HUDEP-2 (cell line): Measurements from ENCODE around the gene SCN8A.

Source experiments
- DNase-seq, 76 experiments: peaks; one replicate each; lab custom pipeline; 2025; ENCODE audit not compliant: unreplicated experiment in 76 of 76; lab: John Stamatoyannopoulos, UW

Gene SCN8A

GRCh38 chr12:51702587-51702986, 111.6 kb downstream of the SCN8A start:
- DNase-seq = no peak

DNA sequence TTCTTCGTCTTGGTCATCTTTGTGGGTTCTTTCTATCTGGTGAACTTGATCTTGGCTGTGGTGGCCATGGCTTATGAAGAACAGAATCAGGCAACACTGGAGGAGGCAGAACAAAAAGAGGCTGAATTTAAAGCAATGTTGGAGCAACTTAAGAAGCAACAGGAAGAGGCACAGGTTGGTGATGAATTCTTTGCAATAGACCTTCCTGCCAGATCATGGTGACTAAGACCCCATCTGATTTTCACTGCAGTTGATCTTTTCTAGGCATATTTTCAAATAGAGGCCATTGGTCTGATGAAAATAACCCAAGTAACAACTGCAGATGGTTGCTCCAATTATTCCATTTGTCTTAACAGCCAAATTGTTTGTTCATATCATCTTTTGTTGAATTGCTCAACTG, 114.4 kb downstream of the SCN8A start:
- DNase-seq = no peak

DNA sequence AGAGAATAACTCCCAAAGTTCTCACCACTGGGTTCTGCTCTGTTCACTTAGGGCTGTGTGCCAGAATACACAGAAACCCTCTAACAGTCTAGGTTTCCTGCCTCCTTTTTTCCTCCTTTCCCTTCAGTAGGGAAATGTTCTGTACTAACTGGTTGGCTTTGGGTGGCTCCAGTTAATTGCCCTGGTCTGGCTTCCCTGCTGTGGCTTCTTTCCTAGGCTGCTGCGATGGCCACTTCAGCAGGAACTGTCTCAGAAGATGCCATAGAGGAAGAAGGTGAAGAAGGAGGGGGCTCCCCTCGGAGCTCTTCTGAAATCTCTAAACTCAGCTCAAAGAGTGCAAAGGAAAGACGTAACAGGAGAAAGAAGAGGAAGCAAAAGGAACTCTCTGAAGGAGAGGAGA, 115.2 kb downstream of the SCN8A start:
- no peak for DNase-seq

DNA sequence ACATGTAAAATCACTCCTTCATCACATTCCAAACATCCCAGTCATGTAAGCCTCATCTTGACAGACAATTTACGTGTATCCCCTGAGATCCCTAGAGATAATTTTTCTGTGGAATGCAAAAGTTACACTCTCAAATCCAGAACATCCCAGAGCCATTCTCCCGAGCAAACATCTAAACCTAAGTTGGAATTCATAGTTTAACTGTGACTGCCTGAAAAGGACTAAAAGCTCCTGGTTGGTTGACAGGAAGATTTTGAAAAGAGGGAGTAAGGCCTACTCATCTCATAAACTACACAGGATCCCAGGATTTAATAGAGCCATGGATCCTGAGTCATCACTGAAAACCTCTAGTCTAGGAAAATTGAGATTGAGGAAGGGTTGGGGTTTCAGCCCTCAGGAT, 123.6 kb downstream of the SCN8A start:
- no peak for DNase-seq

- DNase-seq = peak in 1 of 76 experiments; percentile 2
Measured at GRCh38 chr12:51717326-51717925, 126.4 kb downstream of the SCN8A start.

GRCh38 chr12:51721282-51721940, 130.4 kb downstream of the SCN8A start:
- no peak for DNase-seq

- no peak for DNase-seq
Measured at GRCh38 chr12:51722431-51722830, 131.4 kb downstream of the SCN8A start.

GRCh38 chr12:51726161-51726560, 135.1 kb downstream of the SCN8A start:
- DNase-seq = no peak

GRCh38 chr12:51726931-51727330, 135.9 kb downstream of the SCN8A start:
- no peak for DNase-seq

- no peak for DNase-seq
Measured at GRCh38 chr12:51729331-51729730, 138.3 kb downstream of the SCN8A start.

DNA sequence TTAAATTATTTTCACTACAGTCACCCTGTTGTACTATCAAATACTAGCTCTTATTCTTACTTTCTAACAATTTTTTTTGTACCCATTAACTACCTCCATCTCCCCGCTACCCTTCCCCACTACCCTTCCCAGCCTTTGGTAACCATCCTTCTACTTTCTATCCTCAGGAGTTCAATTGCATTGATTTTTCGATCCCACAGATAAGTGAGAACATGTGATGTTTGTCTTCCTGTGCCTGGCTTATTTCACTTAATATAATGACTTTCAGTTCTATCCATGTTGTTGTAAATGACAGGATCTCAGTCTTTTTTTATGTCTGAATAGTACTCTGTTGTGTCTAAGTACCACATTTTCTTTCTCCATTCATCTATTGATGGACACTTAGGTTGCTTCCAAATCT, 139.7 kb downstream of the SCN8A start:
- DNase-seq = no peak

- DNase-seq = no peak
Measured at GRCh38 chr12:51740536-51740935, 149.5 kb downstream of the SCN8A start.

GRCh38 chr12:51744235-51744634, 153.2 kb downstream of the SCN8A start:
- no peak for DNase-seq

GRCh38 chr12:51744957-51745356, 153.9 kb downstream of the SCN8A start:
- DNase-seq = no peak

DNA sequence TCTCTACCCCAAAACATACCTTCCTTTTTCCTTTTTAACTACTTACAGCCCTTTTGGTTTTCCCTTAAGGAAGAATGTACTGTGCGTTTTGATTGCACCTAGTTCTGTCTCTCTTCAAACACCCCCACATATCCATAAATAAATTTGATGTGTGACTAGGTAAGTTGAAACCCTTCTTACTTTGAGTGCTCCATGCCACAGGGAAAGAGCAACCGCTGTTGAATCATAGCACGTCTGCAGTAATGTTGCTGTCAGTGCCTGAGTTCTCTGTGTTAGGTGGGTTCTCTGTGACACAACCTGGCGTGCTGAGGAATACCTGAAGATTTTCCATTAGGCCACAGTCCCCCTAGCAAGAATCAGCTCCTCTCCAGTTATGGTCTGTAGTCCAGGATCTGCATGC, 155.4 kb downstream of the SCN8A start:
- no peak for DNase-seq

DNA sequence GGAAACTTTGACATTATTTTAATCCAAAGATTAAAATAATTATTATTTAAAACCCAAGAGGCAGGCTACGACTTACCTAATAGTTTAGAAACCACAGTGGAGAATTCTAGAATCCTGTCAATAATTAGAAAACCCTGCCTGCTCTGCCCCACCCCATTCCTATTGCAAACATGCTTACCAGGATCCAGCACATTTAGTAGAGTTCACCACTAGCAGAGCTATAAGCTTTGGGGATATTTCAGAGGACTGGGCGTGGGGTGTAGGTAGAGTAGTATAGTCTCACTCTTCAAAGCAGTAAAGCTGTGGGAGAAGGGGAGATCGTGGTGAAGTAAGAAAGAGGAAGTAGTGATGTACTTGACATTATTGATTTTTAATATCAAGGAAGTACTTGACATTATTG, 157.2 kb downstream of the SCN8A start:
- no peak for DNase-seq

DNA sequence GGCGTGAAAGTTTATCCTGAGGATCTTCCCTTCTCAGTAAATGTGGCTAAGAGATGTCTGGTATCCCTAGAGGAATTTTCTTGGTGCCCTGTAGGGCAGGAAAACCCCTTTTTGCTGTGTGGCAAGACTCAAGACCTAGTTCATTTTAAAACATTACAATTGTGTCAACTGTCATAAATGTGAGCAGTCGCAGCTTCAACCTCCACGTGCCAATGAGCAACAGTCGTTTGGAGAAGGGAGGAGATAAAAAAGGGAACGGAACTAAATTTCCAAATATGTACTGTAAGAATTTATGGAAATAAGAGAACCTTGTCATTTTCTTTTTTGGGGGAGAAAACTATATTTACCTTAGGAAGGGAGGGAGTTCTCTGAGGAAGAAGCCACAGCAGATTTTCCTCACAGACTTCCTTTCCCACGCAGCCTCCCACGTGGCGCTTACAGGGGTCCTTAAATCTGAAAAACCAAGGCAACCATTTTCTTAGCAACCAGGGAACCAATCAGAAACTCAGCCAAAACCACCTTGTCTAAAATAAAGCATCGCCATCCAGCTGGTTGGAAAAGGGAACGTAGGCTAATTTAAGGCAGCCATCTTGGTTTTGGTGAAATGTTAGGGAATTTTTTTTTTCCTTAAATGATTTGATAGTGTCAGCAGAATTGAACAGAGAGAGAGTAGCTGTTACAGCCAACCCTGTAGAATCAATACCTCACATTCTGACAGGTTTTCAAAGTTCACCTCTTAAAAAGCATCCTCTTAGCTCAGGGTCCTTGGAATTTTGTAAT, 158.4 kb downstream of the SCN8A start:
- no peak for DNase-seq

GRCh38 chr12:51749986-51750317, 158.9 kb downstream of the SCN8A start:
- no peak for DNase-seq

GRCh38 chr12:51751661-51752060, 160.6 kb downstream of the SCN8A start:
- DNase-seq = no peak

DNA sequence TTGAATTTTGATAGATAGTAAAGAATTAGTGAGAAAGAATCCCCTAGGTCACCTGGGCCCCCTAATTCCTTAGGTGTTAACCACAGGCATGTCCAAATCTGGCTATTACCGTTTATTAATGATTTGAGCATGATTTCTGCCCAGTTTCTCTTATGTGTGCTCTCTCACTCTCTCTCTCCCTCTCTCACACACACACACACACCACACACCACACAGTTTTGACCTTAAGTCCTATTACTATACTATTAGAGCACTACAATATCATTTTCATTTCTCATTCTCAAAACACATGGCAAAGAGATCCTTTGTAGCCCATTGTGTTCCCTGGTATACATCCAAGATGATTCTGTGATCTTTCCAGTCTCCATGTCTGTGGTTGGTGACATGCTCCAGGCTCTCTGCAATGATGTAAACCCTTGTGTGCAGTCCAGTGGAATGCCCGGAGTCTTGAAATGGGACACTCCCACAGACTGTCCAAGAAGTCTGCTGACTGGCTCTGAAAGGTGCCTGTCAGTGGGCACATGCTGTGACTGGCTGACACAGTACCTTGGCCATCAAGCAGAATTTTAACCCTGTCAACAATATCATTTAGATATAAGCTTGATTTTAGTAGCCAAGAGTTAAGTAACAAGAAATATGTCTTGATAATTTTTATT, 161.3 kb downstream of the SCN8A start:
- peak in 3 of 76 experiments; percentile 2 to 16 (median 12) for DNase-seq

- no peak for DNase-seq
Measured at GRCh38 chr12:51753980-51754675, 163.1 kb downstream of the SCN8A start.
